ENCODE measurements around the gene PLPPR5. TPM values are rescaled to one million over a fixed set of nuclear protein-coding genes. Genes with fewer than 3 reads are reported as not detected.

The PLPPR5 gene
- total and polyA plus RNA-seq, 2 of the 4 experiments (the other 2 are of a cell fraction): under 0.01 to 0.05 TPM

DNA sequence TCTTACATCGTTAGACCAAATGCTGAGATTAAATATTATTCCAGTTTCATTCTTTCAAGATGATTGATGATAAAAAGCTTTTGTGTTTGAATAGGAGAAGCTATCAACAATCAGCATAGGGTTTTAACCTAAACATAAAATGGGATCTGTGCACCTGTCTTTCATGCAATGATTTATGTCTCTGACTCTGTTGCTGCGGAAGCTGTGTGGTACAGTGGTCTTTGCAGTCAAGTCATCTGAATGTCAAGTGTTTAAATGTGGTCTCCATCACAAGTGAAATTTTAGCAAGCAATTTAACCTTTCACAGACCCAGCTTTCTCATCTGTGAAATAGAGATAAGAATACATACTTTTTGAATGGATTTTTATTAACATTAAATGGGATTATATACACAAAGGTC, 107.2 kb downstream of the PLPPR5 start:
- Histone ChIP-seq H3K4me1 (ENCODE audit: control insufficient read depth, insufficient read depth, low read length) (no peaks in the 10 kb centered on the region), H2BK5ac (ENCODE audit: low read depth, low read length, poor library complexity, severe bottlenecking) (no peak overlapping the region), H3K4me3 (ENCODE audit: insufficient read depth, low read depth, low read length) (no peak overlapping the region), H2AFZ (replicated peaks; ENCODE audit: low read length, poor library complexity) (no peak overlapping the region), H3K9me1 (ENCODE audit: insufficient read depth, low read length) (no peaks in the 10 kb centered on the region), H2BK120ac (ENCODE audit: low read depth, low read length) (no peak overlapping the region), H3K4me2 (ENCODE audit: low read depth, low read length) (no peak overlapping the region), H2AK9ac (replicated peaks; ENCODE audit: low read depth, low read length, poor library complexity) (no peak overlapping the region), H2BK20ac (ENCODE audit: low read depth, low read length) (no peak overlapping the region), H3K23ac (ENCODE audit: low read depth, low read length) (no peak overlapping the region), H2AK5ac (ENCODE audit: low read depth, low read length) (no peak overlapping the region), H3K27ac (ENCODE audit: insufficient read depth, low read length) (no peak overlapping the region), H3K14ac (replicated peaks; ENCODE audit: low read depth, low read length) (no peak overlapping the region), H4K20me1 (ENCODE audit: insufficient read depth, low read length) (no peaks in the 10 kb centered on the region), H3K9me3 (ENCODE audit: control insufficient read depth, insufficient read depth, low read length) (no peaks in the 10 kb centered on the region), H3K27me3 (ENCODE audit: control insufficient read depth, insufficient read depth, low read length) (no peaks in the 10 kb centered on the region; the same call in 1 of the 2 replicates), H4K91ac (ENCODE audit: insufficient read depth, low read depth, low read length) (no peak overlapping the region), H3K36me3 (ENCODE audit: control insufficient read depth, insufficient read depth, low read length) (no peaks in the 10 kb centered on the region), H4K8ac (ENCODE audit: low read depth in 2 of 2, low read length in 2 of 2) (no peak overlapping the region), H3K18ac (ENCODE audit: low read depth, low read length) (no peak overlapping the region), H3K56ac (ENCODE audit: extremely low read depth, insufficient read depth, low read length) (no peak overlapping the region), H3K4ac (ENCODE audit: low read depth, low read length) (no peak overlapping the region), H2BK15ac (ENCODE audit: low read depth, low read length) (no peak overlapping the region), H4K5ac (ENCODE audit: low read depth, low read length) (no peak overlapping the region), H3K9ac (ENCODE audit: low read depth, low read length) (no peak overlapping the region), H3K79me1 (ENCODE audit: low read depth in 1 of 2, low read length in 2 of 2) (no peaks in the 10 kb centered on the region)
- intact Hi-C loops (cut with micrococcal nuclease) (loop anchor here (10.0 kb wide), 1 partner anchor 577 kb away; no protein-coding TSS in a partner anchor), in situ Hi-C loops (cut with MboI; ENCODE audit: low sequenced_read_pairs) (loop anchor here (25.0 kb wide), 1 partner anchor 590 kb away; no protein-coding TSS in a partner anchor), dilution Hi-C loops (cut with HindIII; ENCODE audit: low sequenced_read_pairs, unreplicated experiment) (no loop called here)
- ChIA-PET POLR2A (ENCODE audit: unreplicated experiment) (no interaction called here), CTCF (no interaction called here)
- DNase-seq (no peak), ATAC-seq (ENCODE audit: low read depth) (no peak)
- no TSS peak for BruUV-seq (replicated peaks)
- no peak for TF ChIP-seq NFE2L2 (IDR thresholded peaks at IDR 0.05; ENCODE audit: low read depth, low read length)
- TF ChIP-seq FOS (IDR thresholded peaks at IDR 0.05; ENCODE audit: low read depth, low read length): no peak
- no peak for TF ChIP-seq RAD21 (IDR thresholded peaks at IDR 0.05; ENCODE audit: low read length)
- no peak for TF ChIP-seq POLR2A (IDR thresholded peaks at IDR 0.05; ENCODE audit: low read depth, low read length)
- no peak for TF ChIP-seq MXI1 (IDR thresholded peaks at IDR 0.05; ENCODE audit: borderline replicate concordance, low read depth, low read length)
- no peak for TF ChIP-seq RCOR1 (IDR thresholded peaks at IDR 0.05; ENCODE audit: insufficient replicate concordance, low read length)
- no peak for TF ChIP-seq SMC3 (IDR thresholded peaks at IDR 0.05; ENCODE audit: low read depth, low read length)
- no peak for TF ChIP-seq USF2 (IDR thresholded peaks at IDR 0.05; ENCODE audit: low read depth, low read length)
- no peak for TF ChIP-seq RFX5 (IDR thresholded peaks at IDR 0.05; ENCODE audit: low read depth, low read length)
- TF ChIP-seq MAFK (IDR thresholded peaks at IDR 0.05; ENCODE audit: low read depth, low read length): no peak
- no peak for TF ChIP-seq CHD1 (IDR thresholded peaks at IDR 0.05; ENCODE audit: low read depth, low read length)
- no peak for TF ChIP-seq ELK1 (IDR thresholded peaks at IDR 0.05; ENCODE audit: borderline replicate concordance, low read depth, low read length)
- TF ChIP-seq BHLHE40 (IDR thresholded peaks at IDR 0.05; ENCODE audit: low read depth, low read length): no peak
- TF ChIP-seq MAZ (IDR thresholded peaks at IDR 0.05; ENCODE audit: borderline replicate concordance, low read depth, low read length): no peak
- TF ChIP-seq, protein P1, sequence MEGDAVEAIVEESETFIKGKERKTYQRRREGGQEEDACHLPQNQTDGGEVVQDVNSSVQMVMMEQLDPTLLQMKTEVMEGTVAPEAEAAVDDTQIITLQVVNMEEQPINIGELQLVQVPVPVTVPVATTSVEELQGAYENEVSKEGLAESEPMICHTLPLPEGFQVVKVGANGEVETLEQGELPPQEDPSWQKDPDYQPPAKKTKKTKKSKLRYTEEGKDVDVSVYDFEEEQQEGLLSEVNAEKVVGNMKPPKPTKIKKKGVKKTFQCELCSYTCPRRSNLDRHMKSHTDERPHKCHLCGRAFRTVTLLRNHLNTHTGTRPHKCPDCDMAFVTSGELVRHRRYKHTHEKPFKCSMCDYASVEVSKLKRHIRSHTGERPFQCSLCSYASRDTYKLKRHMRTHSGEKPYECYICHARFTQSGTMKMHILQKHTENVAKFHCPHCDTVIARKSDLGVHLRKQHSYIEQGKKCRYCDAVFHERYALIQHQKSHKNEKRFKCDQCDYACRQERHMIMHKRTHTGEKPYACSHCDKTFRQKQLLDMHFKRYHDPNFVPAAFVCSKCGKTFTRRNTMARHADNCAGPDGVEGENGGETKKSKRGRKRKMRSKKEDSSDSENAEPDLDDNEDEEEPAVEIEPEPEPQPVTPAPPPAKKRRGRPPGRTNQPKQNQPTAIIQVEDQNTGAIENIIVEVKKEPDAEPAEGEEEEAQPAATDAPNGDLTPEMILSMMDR (conservative IDR thresholded peaks at IDR 0.05; ENCODE audit: low read depth, low read length): no peak
- no peak for TF ChIP-seq CEBPB (IDR thresholded peaks at IDR 0.05; ENCODE audit: low read depth, low read length)
- WGBS, 2 experiments (ENCODE audit: extremely low coverage in 2 of 2, insufficient read length in 1 of 2): no CpG with 5 or more reads among the region's 2 CpGs
